ENCODE results near the gene LPIN1. TPM values are rescaled to one million over a fixed set of nuclear protein-coding genes. Genes with fewer than 3 reads are reported as not detected.

LPIN1 gene
- total RNA-seq, 1 donor from 2014 or later, result 13.8 TPM

GRCh38 chr2:11829947-11830707 is 83.7 kb downstream of the LPIN1 start:
- peak overlapping the region; percentile 69 to 89 for H3K27ac ChIP-seq
- H3K36me3 ChIP-seq, result peaks cover 4 to 9% of the 10 kb centered on the region in 2 donors
- H3K27me3 ChIP-seq, result no peaks in the 10 kb centered on the region
- peaks cover 4 to 17% of the 10 kb centered on the region in 2 donors for H3K4me1 ChIP-seq
- H3K9me3 ChIP-seq, result peaks cover 0 to 6% of the 10 kb centered on the region in 2 donors
- peak; percentile 24 to 82 for DNase-seq (ENCODE audit: low spot score in 2 of 2)
- intact Hi-C loops (cut with DNase I), result loop anchor here (1.0 to 5.0 kb wide), 4 partner anchors 33 to 1177 kb away; partner anchors contain the start of gene TRIB2
- peak in 1 of 3 experiments; percentile 35 for TF ChIP-seq CTCF (IDR thresholded peaks at IDR 0.05)
- H3K4me3 ChIP-seq, result peak overlapping the region; percentile 55

GRCh38 chr2:11830708-11831301 is 84.4 kb downstream of the LPIN1 start:
- Histone ChIP-seq H3K4me1 (peaks cover 4 to 17% of the 10 kb centered on the region in 2 donors), H3K9me3 (peaks cover 0 to 6% of the 10 kb centered on the region in 2 donors), H3K27ac (peak overlapping the region; percentile 69 to 89), H3K27me3 (no peaks in the 10 kb centered on the region), H3K36me3 (peaks cover 4 to 8% of the 10 kb centered on the region in 2 donors), H3K4me3 (peak overlapping the region; percentile 55)
- intact Hi-C loops (cut with DNase I), result loop anchor here (1.0 to 5.0 kb wide), 3 partner anchors 32 to 1101 kb away; partner anchors contain the start of gene TRIB2
- TF ChIP-seq CTCF (IDR thresholded peaks at IDR 0.05), result no peak
- DNase-seq (ENCODE audit: low spot score in 2 of 2), result no peak

- intact Hi-C loops (cut with DNase I), result loop anchor here (2.0 to 5.0 kb wide), 2 partner anchors 885 to 1101 kb away; partner anchors contain the start of gene TRIB2
These were observed 85.0 kb downstream of the LPIN1 start for GRCh38 chr2:11831415-11831814.

GRCh38 chr2:11832531-11832930 is 86.1 kb downstream of the LPIN1 start:
- H3K27me3 ChIP-seq, result no peaks in the 10 kb centered on the region
- H3K9me3 ChIP-seq, result peaks cover 0 to 6% of the 10 kb centered on the region in 2 donors
- H3K36me3 ChIP-seq, result no peaks in the 10 kb centered on the region
- TF ChIP-seq CTCF (IDR thresholded peaks at IDR 0.05), result no peak
- H3K4me1 ChIP-seq, result peaks cover 4 to 17% of the 10 kb centered on the region in 2 donors
- H3K4me3 ChIP-seq, result no peak overlapping the region
- no peak for DNase-seq (ENCODE audit: low spot score in 2 of 2)
- no peak overlapping the region for H3K27ac ChIP-seq
- intact Hi-C loops (cut with DNase I), result loop anchor here (5.0 kb wide), 1 partner anchor 1100 kb away; no protein-coding TSS in a partner anchor

More at GRCh38 chr2:11831415-11831814, 85.0 kb downstream of the LPIN1 start:
- H3K27me3 ChIP-seq, result no peaks in the 10 kb centered on the region
- H3K27ac ChIP-seq, result no peak overlapping the region
- no peak overlapping the region for H3K4me3 ChIP-seq
- no peak for TF ChIP-seq CTCF (IDR thresholded peaks at IDR 0.05)
- peaks cover 0 to 6% of the 10 kb centered on the region in 2 donors for H3K9me3 ChIP-seq
- DNase-seq (ENCODE audit: low spot score in 2 of 2), result no peak
- peaks cover 4 to 17% of the 10 kb centered on the region in 2 donors for H3K4me1 ChIP-seq
- peaks cover 2 to 4% of the 10 kb centered on the region in 2 donors for H3K36me3 ChIP-seq

GRCh38 chr2:11833601-11834000 is 87.2 kb downstream of the LPIN1 start:
- Histone ChIP-seq H3K9me3 (peaks cover 0 to 6% of the 10 kb centered on the region in 2 donors), H3K4me3 (no peak overlapping the region), H3K4me1 (peaks cover 4 to 17% of the 10 kb centered on the region in 2 donors), H3K27me3 (no peaks in the 10 kb centered on the region), H3K27ac (no peak overlapping the region), H3K36me3 (no peaks in the 10 kb centered on the region)
- no peak for TF ChIP-seq CTCF (IDR thresholded peaks at IDR 0.05)
- intact Hi-C loops (cut with DNase I), result loop anchor here (5.0 kb wide), 1 partner anchor 1099 kb away; no protein-coding TSS in a partner anchor
- no peak for DNase-seq (ENCODE audit: low spot score in 2 of 2)

Data from ascending aorta (tissue), 2 donors.